GM19463 (cell line): ENCODE measurements around the gene PRRC2A.
A peak's percentile ranks its signal among the peaks of the same experiment; 100 is the strongest.

Experiments used
- ATAC-seq: cut with Tn5 transposase; IDR thresholded peaks from one replicate; pipeline ENCODE4 v1.9.1; 2021; ENCODE audit warnings: mild to moderate bottlenecking, moderate library complexity; ENCODE audit not compliant: unreplicated experiment

The PRRC2A gene

DNA sequence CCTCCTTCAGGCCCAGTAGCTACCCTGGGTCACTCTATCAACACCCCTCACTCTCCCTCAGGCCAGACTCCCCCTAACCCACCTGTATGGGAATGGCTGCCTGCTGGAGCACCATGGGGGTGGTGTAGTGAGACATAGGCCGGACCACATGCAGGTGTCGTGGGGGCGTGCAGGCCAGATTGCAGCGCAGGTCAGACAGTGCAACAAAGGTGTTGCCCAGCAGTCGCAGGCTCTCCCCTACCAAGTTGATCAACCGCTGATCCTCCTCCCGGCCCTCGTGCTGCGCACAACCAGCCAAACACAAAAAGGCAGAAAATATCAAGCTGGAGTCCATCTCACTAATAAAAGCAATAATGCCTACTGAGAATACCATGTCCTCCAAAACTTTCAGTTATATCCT, 24.8 kb downstream of the PRRC2A start:
- ATAC-seq = no peak

DNA sequence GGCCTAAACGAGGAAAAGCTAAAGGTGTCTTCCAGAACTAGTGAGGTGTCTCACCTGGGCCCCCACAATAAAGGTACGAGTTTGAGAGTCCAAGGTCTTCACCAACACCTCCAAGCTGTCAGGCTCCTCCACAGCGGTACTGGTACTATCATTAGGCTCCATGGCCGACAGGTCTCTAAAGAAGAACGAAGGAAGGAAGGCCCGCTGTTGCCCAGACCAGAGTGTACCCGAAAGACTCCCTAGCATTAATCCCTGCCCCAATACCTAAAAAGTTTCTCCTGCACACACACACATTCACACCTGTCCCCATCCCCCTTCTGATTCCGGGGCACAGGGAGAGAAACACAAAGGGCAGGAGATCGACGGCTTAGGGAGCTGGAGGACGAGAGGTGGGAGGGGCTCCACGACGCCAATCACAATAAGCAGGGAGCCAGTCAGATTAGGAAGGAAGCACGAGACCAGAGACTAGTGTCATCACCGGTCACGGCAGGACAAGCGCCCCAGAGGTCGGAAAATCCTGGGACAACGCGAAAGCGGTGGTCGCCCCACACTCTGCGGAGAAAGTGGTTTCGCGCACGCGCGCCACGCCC, 31.2 kb downstream of the PRRC2A start:
- peak; percentile 28 for ATAC-seq

DNA sequence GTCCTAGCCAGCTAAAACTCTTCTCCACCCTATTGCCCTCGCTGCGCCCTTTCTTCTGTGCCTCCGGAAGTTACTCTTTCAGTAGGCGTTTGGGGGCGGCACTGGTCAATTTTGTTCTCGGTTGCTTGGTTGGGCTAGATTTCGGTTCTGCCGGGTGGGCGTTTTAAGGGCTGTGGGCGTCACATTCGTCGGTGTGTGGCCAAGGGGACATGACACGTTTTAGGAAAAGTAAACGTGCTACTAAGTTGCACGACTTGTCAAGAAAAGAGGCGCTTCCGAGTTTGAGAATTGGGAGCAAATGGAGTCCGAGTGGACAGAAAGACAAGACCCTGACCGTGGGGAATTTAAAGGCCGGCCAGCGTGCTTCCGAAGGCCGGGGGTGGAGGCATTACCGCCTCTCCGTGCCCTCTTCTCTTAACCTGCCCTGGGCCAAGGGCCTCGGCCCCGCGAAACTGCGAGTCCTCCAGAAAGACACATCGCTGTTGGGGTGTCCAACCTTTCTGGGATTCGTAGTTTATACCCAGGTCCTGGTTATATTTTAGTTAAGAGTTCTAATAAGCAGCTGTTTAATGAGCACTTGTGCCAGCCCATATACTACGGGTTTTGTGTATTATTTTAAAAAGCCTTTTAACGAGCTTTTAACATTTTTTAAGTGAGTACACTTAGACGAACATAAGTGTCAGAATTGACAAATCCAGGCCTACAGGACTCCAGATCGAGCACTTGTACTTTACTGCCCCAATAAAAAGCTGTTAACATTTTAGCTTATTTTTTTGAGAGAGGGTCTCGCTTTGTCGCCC, 32.6 kb downstream of the PRRC2A start:
- peak; percentile 60 for ATAC-seq

DNA sequence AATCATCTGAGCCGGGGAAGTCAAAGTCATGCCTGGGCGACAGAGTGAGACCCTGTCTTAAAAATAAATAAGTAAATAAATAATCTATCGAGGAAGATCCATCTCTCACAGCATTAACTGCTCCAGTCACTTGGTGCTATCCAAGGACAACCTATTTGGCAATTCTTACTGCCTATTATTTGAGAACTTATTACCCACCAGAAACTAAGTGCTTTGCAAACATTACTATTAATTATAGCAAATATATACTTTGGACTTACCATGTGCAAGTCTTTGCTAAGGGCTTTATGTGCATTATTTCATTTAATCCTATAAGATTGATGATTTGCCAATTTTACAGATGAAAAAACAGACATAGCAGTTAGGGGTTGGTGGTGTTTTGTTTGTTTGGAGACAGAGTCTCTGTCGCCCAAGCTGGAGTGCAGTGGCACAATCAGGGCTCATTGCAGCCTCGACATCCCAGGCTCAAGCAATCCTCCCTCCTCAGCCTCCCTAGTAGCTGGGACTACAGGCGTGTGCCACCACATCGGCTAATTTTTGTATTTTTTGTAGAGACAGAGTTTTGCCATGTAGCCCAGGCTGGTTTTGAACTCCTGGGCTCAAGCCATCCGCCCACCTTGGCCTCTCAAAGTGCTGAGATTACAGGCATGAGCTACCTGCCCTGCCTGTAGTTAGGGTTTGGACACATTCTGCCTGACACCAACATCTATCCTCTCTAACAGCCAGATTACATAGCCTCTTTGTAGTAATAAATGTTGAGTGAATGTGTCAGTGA, 34.2 kb downstream of the PRRC2A start:
- no peak for ATAC-seq

DNA sequence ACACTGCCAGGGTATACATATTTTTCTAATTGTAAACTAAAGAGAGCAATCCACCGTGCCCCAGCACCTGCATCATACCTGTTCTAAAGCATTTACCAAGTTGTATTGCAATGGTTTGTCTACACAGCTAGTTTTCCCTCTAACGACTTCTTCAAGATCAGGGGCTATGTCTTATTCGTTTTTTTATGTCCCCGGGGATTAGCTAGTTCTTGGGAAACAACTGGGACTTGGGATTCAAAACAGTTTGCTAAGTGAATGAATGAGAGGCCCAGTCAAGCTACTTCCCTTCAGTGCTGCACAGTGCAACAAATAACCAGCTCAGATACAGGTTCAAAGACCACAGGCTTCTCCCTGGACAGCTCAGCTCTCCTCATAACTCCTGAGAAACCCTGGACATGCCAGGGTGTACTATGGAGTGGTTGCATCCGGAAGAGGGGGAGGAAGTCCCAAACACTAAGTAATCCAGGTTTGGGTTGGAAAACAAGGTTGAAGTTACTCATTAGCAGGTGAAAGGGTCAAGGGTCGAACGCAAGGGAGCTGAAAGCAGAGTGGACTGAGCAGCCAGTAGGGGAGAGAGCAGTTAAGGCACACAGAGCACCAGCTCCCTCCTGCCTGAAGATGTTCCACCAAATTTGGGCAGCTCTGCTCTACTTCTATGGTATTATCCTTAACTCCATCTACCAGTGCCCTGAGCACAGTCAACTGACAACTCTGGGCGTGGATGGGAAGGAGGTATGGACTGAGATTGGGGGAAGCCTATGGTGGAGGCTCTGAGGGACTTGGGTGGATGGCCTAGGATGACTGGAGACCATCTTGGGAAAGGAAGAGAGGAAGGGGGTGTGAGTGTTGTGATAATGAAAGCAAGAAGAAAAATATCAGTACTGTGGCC, 35.1 kb downstream of the PRRC2A start, which contains the start of gene APOM:
Gene APOM, plus strand, starts transcription at position 546 of the 889 bp plus-strand sequence. Its CDS starts 73 bp downstream, at position 619.
- no peak for ATAC-seq

DNA sequence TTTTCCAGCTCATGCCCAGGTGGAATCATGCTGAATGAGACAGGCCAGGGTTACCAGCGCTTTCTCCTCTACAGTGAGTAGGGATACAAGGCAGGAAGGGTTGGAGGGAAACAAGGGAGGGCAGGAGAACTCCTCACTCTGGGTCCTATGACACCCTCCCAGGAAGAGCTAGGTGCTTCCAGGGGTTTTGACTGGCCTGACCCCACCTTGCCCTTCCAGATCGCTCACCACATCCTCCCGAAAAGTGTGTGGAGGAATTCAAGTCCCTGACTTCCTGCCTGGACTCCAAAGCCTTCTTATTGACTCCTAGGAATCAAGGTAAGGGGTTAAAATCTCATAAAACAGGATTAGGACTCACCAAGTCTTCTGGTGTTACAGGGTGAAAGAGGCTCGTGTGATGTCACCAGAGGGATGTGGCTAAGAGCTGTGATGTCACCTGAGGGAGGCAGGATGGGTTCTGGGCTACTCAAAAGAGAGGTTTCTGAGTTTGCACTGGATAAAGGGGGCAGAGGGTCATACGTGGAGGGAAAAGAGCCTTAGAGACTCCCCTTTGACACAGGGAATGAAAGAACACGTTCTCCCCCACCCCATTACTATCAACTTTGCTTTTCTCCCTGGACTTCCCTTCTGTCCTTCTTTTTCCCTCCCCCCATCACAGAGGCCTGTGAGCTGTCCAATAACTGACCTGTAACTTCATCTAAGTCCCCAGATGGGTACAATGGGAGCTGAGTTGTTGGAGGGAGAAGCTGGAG, 37.1 kb downstream of the PRRC2A start:
- ATAC-seq = no peak

DNA sequence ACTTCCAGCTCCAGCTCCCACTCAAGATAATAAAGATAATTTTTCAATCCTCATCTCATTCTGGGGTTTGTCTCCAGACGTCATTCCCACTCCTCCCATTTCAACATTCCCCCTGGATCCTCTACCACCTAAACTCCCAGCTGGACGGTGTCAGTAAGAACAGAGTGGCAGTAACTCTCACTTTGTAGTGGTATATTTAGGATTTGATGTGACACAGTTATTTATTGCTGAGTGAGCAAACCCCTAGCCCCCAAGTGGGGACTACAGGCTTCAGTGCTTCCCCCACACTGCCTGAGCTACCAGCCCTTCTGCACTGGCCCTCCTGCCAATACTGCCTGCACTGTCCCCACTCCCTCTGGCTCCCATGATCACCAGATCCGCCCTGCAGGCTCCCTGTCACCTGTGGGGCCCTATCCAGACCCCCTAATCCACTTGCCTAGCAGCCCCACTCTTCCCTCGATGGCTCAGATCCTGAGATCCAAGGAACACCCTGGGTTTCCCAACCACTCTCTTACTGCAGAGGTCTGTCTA, 37.7 kb downstream of the PRRC2A start:
- ATAC-seq = no peak

DNA sequence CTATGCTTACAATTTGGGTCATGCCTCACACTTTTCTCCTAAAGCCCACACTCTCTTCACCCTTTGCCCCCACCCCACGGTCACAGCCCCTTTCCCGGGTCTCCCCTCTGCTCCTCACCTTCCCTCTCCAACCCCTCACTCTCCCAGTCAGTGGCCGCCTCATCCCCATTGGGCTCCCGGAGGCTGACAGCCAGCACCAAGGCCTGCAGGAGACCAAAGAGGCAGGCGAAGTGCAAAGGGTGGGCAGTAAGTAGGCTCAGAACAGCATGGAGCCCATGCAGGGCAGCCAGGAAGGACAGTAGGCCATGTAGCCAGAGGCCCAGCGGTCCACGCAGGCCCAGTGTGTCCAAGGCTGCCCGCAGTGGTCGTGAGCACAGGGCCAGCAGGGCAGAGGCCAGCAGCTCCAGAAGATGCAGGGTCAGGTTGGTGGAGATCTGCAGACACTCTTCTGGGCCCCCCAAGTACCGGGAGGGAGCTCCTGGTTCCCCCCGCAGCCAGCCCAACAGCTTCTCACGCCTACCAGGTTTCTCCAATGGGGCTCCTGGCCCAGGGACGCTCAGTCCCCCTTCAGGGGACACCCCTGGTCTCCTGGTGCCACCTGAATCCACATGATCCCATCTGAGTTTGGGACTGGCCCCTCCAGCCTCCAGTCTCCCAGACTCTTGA, 38.6 kb downstream of the PRRC2A start:
- ATAC-seq = no peak

DNA sequence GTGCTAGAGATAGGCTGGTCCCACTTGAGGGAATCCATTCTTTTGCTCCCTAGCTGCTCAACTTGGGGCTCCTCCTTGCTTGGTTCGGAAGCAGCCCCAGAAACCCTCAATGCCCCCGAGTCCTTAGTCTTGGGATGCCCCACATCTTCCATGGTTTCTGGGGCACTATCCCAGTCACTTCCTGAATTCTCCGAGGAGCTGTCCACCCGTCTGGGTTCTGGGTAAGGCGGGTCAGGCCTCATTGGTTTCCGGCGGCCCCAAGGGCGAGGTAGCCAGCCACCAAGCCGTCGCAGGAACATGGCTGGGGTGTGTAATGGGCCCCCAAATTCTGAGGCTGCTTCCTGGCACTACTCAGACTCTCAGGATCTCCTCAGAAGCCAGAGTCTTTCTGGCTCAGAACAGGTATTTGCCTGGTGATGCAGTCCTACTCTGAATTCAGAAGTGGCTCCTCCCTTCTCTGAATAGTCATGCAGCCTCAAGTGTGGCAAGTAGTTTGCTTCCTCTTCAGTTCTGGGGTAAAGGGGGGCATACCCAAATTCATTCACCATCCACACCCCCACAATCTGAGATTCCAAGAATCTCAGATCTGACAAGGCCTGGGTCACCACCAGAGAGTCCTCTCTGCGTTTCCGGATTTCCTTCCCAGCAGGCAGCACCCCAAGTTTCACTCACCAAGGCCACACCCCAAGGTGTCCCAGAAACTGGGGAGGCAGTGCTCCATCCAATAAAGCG, 39.3 kb downstream of the PRRC2A start:
- ATAC-seq = no peak

DNA sequence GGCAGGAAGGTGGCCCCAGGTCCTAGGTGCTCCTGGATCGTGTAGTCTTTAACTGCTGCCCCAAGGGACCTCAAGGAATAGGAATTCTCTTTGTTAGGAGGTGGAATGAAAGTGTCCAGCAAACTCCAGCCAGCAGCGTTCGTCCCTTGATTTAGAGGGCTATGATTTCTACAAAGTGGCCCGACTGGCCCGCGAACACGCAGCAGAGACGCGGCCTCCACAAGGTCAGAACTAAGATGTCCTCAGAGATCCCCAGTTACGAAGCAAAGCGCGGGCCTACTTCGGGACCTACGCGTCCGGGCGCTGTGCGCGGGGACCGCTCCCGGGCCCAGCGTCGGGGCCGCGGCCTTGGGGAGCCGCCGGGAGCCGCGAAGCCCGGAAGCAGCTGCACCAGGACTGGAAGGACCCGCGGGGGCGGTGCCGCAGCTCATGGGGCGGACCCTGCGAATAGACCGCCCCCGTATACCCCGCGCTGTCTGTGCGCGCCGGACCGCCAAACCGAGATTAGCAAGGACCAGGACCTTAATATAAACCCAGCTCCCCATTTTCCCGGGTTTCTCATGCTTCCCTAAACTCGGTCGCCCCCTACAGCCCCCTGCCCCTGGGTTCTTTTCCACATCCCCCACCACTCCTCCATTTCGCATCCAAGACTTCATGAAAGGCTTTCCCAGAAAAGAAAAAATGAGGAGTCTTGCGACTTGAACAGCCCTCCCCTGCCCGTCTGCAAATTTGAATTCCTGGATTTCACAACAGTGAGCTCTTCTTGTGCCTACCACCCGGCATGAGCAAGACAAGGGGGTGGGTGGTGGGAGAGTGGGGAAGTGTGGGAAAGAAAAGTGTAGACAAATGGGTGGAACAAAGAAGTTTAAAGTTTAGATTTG, 40.1 kb downstream of the PRRC2A start, which contains the start of gene C6orf47:
Gene C6orf47, minus strand, starts transcription at position 398 of the 881 bp plus-strand sequence. CDS start 831 bp downstream, outside the sequence.
- peak; percentile 64 for ATAC-seq

DNA sequence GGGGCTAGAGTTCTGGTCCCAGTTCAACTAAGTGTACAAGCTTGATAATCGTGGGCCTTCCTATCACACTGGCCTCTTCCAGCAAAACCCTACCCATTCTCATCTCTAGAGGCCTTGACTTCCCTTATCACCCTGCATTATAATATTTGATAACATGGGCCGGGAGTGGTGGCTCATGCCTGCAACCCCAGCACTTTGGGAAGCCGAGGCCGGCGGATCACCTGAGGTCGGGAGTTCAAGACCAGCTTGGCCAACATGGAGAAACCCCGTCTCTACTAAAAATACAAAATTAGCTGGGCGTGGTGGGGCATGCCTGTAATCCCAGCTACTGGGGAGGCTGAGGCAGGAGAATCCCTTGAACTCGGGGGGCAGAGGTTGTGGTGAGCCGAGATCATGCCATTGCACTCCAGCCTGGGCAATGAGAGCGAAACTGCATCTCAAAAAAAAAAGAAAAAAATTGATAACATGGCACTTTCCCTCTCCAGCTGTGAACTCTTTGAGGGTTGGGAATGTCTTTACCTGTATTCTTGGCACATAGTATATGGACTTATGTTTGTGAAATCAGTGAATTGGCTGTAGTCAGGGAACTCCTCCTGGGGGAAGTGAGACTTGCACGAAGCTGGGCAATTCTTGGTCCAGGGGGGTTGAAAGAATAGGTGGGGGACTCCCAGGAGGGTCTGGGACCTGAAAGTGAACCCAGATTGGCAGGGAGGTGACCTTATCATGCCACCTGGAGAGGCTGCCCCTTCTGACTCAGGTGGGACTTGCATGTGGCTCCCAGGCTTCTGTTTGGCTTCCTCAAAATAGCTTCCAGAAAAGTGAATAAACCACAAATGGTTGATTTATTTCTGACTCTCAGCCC, 41.0 kb downstream of the PRRC2A start:
- no peak for ATAC-seq

DNA sequence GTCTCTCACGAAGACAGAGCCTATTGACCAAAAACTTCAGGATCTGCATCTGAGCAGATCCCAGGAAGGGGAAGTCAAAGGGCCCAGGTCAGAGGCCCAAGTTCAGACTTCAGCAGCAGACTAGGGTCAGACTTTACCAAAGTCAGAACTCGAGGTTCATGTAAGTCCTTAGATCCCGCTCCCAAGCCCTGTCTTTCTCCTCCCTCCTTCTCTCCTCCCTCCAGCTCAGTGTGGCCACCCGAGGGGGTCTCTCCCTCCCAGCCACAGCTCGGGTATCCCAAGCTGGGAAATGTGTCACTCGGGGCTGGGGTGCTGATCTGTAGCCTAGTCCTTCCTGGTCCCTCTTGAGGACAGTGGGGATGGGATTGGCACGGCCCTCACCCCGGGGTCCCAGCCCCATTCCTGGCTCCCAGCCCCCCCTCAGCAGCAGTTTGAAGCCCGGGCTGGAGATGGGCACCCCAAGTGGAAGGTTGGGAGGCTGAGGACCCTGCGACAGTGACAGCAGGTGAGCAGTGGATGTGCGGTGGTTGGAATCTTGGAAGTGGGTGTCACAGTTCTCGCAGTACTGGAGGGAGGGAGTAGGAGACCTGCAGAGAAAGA, 41.7 kb downstream of the PRRC2A start:
- no peak for ATAC-seq

DNA sequence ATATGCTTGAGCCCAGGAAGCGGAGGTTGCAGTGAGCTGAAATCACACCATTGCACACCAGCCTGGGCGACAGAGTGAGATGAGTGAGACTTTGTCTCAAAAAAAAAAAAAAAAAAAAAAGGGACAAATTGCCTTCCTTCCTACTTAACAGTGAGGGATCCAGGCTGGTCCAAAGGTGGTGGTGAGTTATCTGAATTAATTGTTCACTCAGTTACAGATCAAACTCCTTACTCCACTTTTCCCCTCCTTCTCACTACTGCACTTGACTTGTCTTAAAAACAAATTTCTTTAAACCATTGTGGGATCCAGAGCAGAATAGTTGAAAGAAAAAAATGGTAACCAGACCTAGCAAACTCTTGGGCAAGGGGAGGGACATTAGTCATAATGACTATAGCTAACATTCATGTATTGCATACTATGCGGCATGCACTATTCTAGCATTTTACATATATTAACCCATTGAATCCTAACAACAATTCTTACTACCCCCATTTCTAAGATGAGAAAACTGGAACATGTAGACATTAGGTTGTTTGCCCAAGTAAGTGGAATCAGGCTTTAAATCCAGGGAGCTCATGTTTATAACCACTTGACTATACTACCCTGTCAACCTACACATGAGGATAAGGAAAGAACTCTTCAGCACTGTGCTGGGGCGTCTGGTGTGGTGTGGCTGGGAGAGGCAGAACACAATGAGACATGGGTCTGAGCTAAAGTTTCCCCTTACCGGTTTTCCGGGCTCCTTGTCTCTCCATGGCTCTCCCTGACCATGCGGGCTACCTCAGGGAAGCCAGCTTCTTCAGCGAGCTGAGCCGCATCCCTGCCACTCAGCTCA, 42.8 kb downstream of the PRRC2A start:
- no peak for ATAC-seq

DNA sequence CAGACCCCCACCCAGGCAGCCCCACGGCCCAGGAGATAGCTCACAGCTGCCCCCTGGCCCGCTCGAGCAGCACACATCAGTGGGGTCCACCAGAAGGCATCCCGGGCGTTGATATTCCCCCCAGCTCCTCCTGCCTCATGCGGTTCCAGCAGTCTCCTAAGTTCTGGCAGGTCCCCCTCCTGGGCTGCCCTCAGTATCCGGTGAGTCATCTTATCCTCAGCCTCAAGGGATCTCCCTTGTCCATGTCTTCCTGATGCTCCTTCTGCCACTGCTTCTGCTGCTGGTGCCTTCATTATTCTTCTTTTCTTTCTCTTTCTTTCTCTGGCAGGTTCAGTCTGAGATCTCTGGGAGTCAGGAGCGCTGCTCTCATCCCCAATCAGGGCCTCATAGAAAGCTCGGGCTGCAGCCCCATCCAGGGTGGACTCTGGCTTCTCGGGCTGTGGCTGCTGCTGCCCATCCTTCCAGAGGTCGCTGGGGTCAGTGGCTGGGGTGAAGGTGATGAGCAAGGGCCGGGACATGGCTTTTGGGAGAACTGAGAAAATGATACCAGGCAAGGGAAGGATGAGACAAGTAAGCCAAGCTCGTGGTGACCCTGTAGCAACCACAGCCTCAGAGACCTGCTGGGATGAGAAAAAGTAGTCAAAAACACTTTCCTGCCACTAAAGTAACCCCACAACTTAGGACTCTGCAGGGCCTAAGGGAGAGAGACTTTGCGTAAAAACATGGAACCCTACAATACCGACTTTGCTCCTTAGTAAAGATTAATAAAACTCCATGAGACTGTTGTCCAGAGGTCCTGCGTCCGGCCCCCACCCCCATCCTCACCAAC, 43.7 kb downstream of the PRRC2A start:
- no peak for ATAC-seq
